H1 (cell line): ENCODE measurements around the gene PKM. TPM values are rescaled to one million over a fixed set of nuclear protein-coding genes. Genes with fewer than 3 reads are reported as not detected.

Experiments used
- NRF1 ChIP-seq: IDR thresholded peaks from 2 replicates; pipeline ENCODE4 v1.6.1; 2011; ENCODE audit warnings: mild to moderate bottlenecking, low read depth, low read length, improper control_type of control experiment
- SIX5 ChIP-seq: IDR thresholded peaks from 2 replicates; pipeline ENCODE4 v1.6.1; 2011; ENCODE audit warnings: mild to moderate bottlenecking, low read depth, low read length
- SUZ12 ChIP-seq: fragments of 200-600 bp; sonication (generic); IDR thresholded peaks from 2 replicates; pipeline ENCODE4 v1.6.1; 2012; ENCODE audit warnings: mild to moderate bottlenecking, inconsistent platforms, low read length, moderate library complexity, mixed read lengths
- polyA plus RNA-seq, 7 experiments: library from polyadenylated mRNA; depleted of rRNA in 3 of 7; stranded (reverse) in 5 of 7; unstranded in 2 of 7; fragments of >200 nt in 5 of 7; fragments of 200-250 nt in 2 of 7; gene quantifications; 1 replicate in 5 of 7; 2 replicates in 1 of 7; 4 replicates in 1 of 7; pipeline versions ENCODE4 v1.2.1 to v1.2.3, GENCODE V29; 2011 to 2013; ENCODE audit warnings: missing spikeins in 2 of 7, mixed read lengths in 2 of 7
- total RNA-seq: library from RNA; stranded (reverse); fragmentation: NEBNext Ultra II Directional; extraction: Animal tissue kit (Norgen Biotek cat#: 25700); gene quantifications from 2 replicates; pipeline ENCODE4 v1.2.1, GENCODE V29; 2021

PKM gene
- total and polyA plus RNA-seq, 2 of the 8 experiments (the other 6 are each of a cell fraction or from before 2014, with no cell fraction given): 780 to 856 TPM

DNA sequence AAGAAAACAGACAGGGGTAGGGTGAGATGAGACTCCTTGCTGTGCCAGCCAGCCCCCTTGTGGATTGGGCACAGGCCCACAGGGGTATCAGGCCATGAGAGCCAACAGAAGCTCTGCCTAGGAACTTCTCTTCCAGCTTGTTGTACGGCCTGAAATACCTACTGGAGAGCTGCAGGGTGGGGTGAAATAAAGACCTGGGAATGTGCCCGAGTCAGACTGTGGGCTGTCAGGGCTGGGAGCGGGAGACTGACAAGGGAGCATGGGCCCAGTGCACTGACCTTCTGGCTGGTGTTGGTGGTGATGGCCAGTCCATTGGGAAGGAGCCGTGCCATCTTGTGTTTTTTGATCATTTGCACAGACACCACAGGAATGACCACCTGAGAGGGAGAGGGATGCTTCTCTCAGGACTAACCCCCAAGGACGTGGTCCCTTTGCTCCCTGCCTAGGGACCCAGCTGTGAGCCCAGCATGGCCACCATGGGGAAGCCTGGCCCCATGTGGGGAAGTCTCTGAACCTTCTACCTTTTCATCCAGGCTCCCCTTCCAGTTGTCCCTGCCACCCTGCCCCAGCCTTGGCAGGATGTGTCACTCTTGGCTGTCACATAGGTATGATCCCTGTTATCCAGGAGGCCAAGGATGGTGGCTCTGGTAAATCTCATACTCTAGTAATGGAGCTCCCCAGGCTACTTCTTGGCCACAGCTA is 64.1 kb downstream of the PKM start (continued):
- TF ChIP-seq SUZ12: no peak
- no peak for TF ChIP-seq SIX5
- no peak for TF ChIP-seq NRF1
